Adrenal gland (tissue), 12 donors: Measurements from ENCODE around the gene RHBDL1. TPM values are rescaled to one million over a fixed set of nuclear protein-coding genes. Genes with fewer than 3 reads are reported as not detected.

Experiments used
- DNase-seq, 7 donors: peaks; one replicate each; pipeline ENCODE4 v3.0.0-alpha.2; 2019 to 2020
- H3K27ac ChIP-seq, 5 donors: fragments of 200-600 bp; sonication (generic) in 4 of 5; 1 replicate in 3 of 5; 2 replicates in 2 of 5; pipeline versions ENCODE4 v1.5.1 to v1.8.0; 2016 to 2020; ENCODE audit warnings: mild to moderate bottlenecking in 1 of 5
- H3K27me3 ChIP-seq: fragments of 200-600 bp; 2 replicates; pipeline ENCODE4 v1.8.0; 2021
- H3K36me3 ChIP-seq, 2 donors: fragments of 200-600 bp; replicated peaks in 1 of 2; 1 replicate in 1 of 2; 2 replicates in 1 of 2; pipeline versions ENCODE4 v1.5.1 to v1.8.0; 2018 to 2022
- H3K4me1 ChIP-seq, 2 donors: fragments of 200-600 bp; replicated peaks in 1 of 2; 1 replicate in 1 of 2; 2 replicates in 1 of 2; pipeline versions ENCODE4 v1.5.1 to v1.8.0; 2018 to 2021
- H3K4me3 ChIP-seq, 4 donors: fragments of 200-600 bp; sonication (generic) in 3 of 4; one replicate each; pipeline ENCODE4 v1.5.1; 2016 to 2018
- H3K9me3 ChIP-seq, 3 donors: fragments of 200-600 bp; sonication (generic) in 1 of 3; replicated peaks in 1 of 3; 1 replicate in 2 of 3; 2 replicates in 1 of 3; pipeline versions ENCODE4 v1.5.1 to v1.8.0; 2016 to 2021
- CTCF ChIP-seq, 6 experiments: fragments of 450-650 bp in 4 of 6; fragments of 200-600 bp in 2 of 6; sonication (generic) in 1 of 6; IDR thresholded peaks; 1 replicate in 5 of 6; 2 replicates in 1 of 6; pipeline versions ENCODE4 v1.5.1 to v1.8.0; 2016 to 2021; ENCODE audit warnings: antibody characterized with exemption in 6 of 6, mild to moderate bottlenecking in 2 of 6, moderate library complexity in 1 of 6
- POLR2A ChIP-seq, 2 donors: fragments of 450-650 bp; IDR thresholded peaks; one replicate each; pipeline ENCODE4 v1.6.1; 2017; ENCODE audit warnings: antibody characterized with exemption in 2 of 2, mild to moderate bottlenecking in 2 of 2, moderate library complexity in 1 of 2
- WGBS, 4 donors: extraction: QIAGEN DNeasy Blood & Tissue Kit in 2 of 4; methylation state at CpG; one replicate each; pipeline versions ENCODE4 v1.1.5 to v1.1.7; 2013 to 2017; 5-methylcytosine and 5-hydroxymethylcytosine counted together
- intact Hi-C, 2 donors: fragments of 100-400 bp; cut with DNase I; formaldehyde crosslinking; loops; one replicate each; pipeline versions ENCODE4 v1.14.1 to v1.15.0; 2022 to 2023
- polyA plus RNA-seq, 3 donors: library from polyadenylated mRNA; stranded (reverse); fragments of 200-250 nt in 2 of 3; fragments of 350-450 nt in 1 of 3; fragmentation: Illumina TruSeq in 1 of 3; extraction: RNeasy Lipid Tissue Mini Kit (QIAGEN cat#74804) in 1 of 3; gene quantifications; one replicate each; pipeline ENCODE4 v1.2.3, GENCODE V29; 2013 to 2014
- total RNA-seq, 9 donors: library from RNA; depleted of rRNA in 4 of 9; stranded (reverse); fragments of >200 nt in 4 of 9; fragments of 120-200 nt in 1 of 9; fragmentation: NEBNext Ultra II Directional in 1 of 9; extraction: Animal tissue kit (Norgen Biotek cat#: 25700) in 1 of 9; gene quantifications; one replicate each; pipeline versions ENCODE4 v1.1.0 to v1.2.4, GENCODE V29; 2013 to 2023
- donor health status: healthy with polysubstance abuse.
- donor health status: Bipolar disorder and iron deficiency.
- donor health status: DM: yes; HTN: yes; CAD: no.
- donor health status: DM: no; HTN: no; CAD: no.
- donor health status: DM: no; HTN: no; CAD: no.
- donor health status: DM: yes; HTN: yes; CAD: no.

The RHBDL1 gene
- total and polyA plus RNA-seq, 12 donors, result 0.13 to 21.1 (median 3.8) TPM

GRCh38 chr16:707062-707538 is 31.6 kb downstream of the RHBDL1 start:
- H3K4me1 ChIP-seq, result no peaks in the 10 kb centered on the region
- intact Hi-C loops, result loop anchor here in 1 of 2 donors (5.0 kb wide), 1 partner anchor 75 kb away; no protein-coding TSS in a partner anchor
- H3K36me3 ChIP-seq, result no peaks in the 10 kb centered on the region
- H3K27me3 ChIP-seq, result peaks cover 52% of the 10 kb centered on the region
- peak in 1 of 7 donors; percentile 89 for DNase-seq
- H3K27ac ChIP-seq, result peak overlapping the region in 1 of 5 donors; percentile 17
- no peak for TF ChIP-seq POLR2A (IDR thresholded peaks at IDR 0.05)
- no peak for TF ChIP-seq CTCF (IDR thresholded peaks at IDR 0.05)
- no peak overlapping the region for H3K4me3 ChIP-seq
- whole genome bisulfite sequencing, 4 donors, result 37 to 48% (median 43%) methylated on average over 10 to 14 of the region's 14 CpGs; no CpG with 5 or more reads in 1 of the 4 donors
- H3K9me3 ChIP-seq, result no peaks in the 10 kb centered on the region

- TF ChIP-seq POLR2A (IDR thresholded peaks at IDR 0.05) (no peak), CTCF (IDR thresholded peaks at IDR 0.05) (no peak)
- intact Hi-C loops, result loop anchor here in 1 of 2 donors (5.0 kb wide), 1 partner anchor 74 kb away; no protein-coding TSS in a partner anchor
- DNase-seq, result no peak
- Histone ChIP-seq H3K27me3 (peaks cover 43% of the 10 kb centered on the region), H3K27ac (no peak overlapping the region), H3K4me1 (peaks cover 0 to 4% of the 10 kb centered on the region in 2 donors), H3K4me3 (no peak overlapping the region), H3K36me3 (no peaks in the 10 kb centered on the region), H3K9me3 (no peaks in the 10 kb centered on the region)
- 30 to 68% (median 43%) methylated on average over 1 to 3 of the region's 3 CpGs for WGBS, 4 donors
Observed at GRCh38 chr16:708019-708418, 32.5 kb downstream of the RHBDL1 start.

DNA sequence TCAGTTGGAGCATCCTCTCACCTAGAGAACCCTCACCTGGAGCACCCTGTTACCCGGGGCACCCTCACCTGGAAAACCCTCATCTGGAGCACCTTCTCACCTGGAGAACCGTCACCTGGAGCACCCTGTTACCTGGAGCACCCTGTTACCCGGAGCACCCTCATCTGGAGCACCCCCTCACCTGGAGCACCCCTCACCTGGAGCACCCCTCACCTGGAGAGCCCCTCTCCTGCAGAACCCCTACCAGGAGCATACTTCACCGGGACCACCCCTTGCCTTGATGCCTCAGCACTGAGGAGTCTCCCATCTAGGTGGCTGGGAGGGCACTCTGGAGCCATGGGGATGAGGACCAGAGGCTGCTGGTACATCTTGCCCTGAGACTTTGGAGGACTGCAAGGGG is 33.5 kb downstream of the RHBDL1 start:
- Histone ChIP-seq H3K4me1 (peaks cover 0 to 4% of the 10 kb centered on the region in 2 donors), H3K9me3 (no peaks in the 10 kb centered on the region), H3K4me3 (no peak overlapping the region), H3K36me3 (no peaks in the 10 kb centered on the region), H3K27ac (peak overlapping the region in 1 of 5 donors; percentile 44), H3K27me3 (peaks cover 33% of the 10 kb centered on the region)
- TF ChIP-seq POLR2A (IDR thresholded peaks at IDR 0.05) (no peak), CTCF (IDR thresholded peaks at IDR 0.05) (no peak)
- WGBS, 4 donors, result 51 to 88% (median 63%) methylated on average over 3 to 4 of the region's 4 CpGs
- intact Hi-C loops, result loop anchor here in 1 of 2 donors (5.0 kb wide), 1 partner anchor 73 kb away; no protein-coding TSS in a partner anchor
- no peak for DNase-seq

GRCh38 chr16:709566-710499 is 34.4 kb downstream of the RHBDL1 start:
- peak overlapping the region in 1 of 5 donors; percentile 60 for H3K27ac ChIP-seq
- intact Hi-C loops, result loop anchor here (5.0 to 10.0 kb wide), 4 partner anchors 72 to 347 kb away; partner anchors contain the start of genes CHTF18 (in 1 of the 2) and RPUSD1 (in 1 of the 2)
- peaks cover 25% of the 10 kb centered on the region for H3K27me3 ChIP-seq
- WGBS, 4 donors, result 9 to 28% (median 20%) methylated on average over 9 to 30 of the region's 30 CpGs
- TF ChIP-seq CTCF (IDR thresholded peaks at IDR 0.05), result no peak
- no peak for TF ChIP-seq POLR2A (IDR thresholded peaks at IDR 0.05)
- no peak overlapping the region for H3K4me3 ChIP-seq
- peaks cover 5 to 11% of the 10 kb centered on the region in 2 donors for H3K4me1 ChIP-seq
- H3K9me3 ChIP-seq, result no peaks in the 10 kb centered on the region
- peak; percentile 64 to 95 (median 81) for DNase-seq
- no peaks in the 10 kb centered on the region for H3K36me3 ChIP-seq
